ENCODE results near the gene LRRC15. TPM values are rescaled to one million over a fixed set of nuclear protein-coding genes. Genes with fewer than 3 reads are reported as not detected.

Gene LRRC15
- total RNA-seq, 5 donors from 2014 or later (not counting 1 experiment from before 2014, with no cell fraction given): not detected

GRCh38 chr3:194387926-194388418, 18.4 kb upstream of the LRRC15 start:
- peaks cover 4 to 17% (median 7%) of the 10 kb centered on the region in 3 donors for H3K9me3 Mint-ChIP-seq
- peaks cover 2% of the 10 kb centered on the region for H3K36me3 Mint-ChIP-seq
- no peak overlapping the region for H3K4me3 ChIP-seq (ENCODE audit: control insufficient read depth in 1 of 2, extremely low read depth in 1 of 2, low read length in 1 of 2)
- DNase-seq (no peak), ATAC-seq (replicated peaks in 1 of 4) (no peak)
- no peaks in the 10 kb centered on the region for H3K36me3 ChIP-seq (ENCODE audit: control insufficient read depth in 2 of 2, extremely low read depth in 1 of 2, insufficient read depth in 1 of 2, low read length in 1 of 2)
- CTCF ChIA-PET: no interaction called here
- H3K9me3 ChIP-seq: no peaks in the 10 kb centered on the region
- H3K4me3 Mint-ChIP-seq: no peak overlapping the region
- no peaks in the 10 kb centered on the region for H3K4me1 ChIP-seq (ENCODE audit: control insufficient read depth in 1 of 2, extremely low read depth in 1 of 2, insufficient read depth in 2 of 2, low read length in 2 of 2)
- H3K27me3 Mint-ChIP-seq: no peaks in the 10 kb centered on the region
- 95% methylated on average over 2 of the region's 8 CpGs for WGBS (ENCODE audit: insufficient coverage)
- peaks cover 0 to 30% of the 10 kb centered on the region in 2 experiments for H3K27me3 ChIP-seq (replicated peaks in 1 of 2; ENCODE audit: control insufficient read depth in 2 of 2, extremely low read depth in 1 of 2, insufficient read depth in 2 of 2, low read length in 1 of 2)
- H3K27ac Mint-ChIP-seq: no peak overlapping the region
- H3K27ac ChIP-seq (ENCODE audit: low read length): no peak overlapping the region
- H3K4me1 Mint-ChIP-seq: no peaks in the 10 kb centered on the region
- POLR2A ChIA-PET: no interaction called here

DNA sequence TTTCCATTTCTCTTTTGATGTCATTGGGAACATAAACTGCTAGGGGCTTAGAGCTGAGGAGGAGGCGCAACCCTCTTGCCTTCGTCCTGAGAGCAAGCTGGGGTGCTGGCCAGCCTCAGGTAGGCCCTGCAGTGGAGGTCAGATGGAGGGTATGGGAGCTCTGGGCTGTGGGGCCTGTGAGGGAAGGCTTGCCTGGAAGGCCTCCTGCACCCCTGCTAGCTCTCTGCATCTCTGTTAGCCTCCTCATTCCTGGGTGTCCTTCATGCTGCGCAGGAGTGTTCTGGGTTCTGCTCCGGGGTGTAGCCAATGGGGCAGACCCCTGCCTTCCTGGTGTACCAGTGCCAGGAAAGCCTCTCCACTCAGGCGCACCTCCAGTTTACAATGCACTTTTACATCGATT, 17.7 kb upstream of the LRRC15 start:
- Histone ChIP-seq H3K9me3 (no peaks in the 10 kb centered on the region), H3K4me3 (ENCODE audit: control insufficient read depth in 1 of 2, extremely low read depth in 1 of 2, low read length in 1 of 2) (no peak overlapping the region), H3K36me3 (ENCODE audit: control insufficient read depth in 2 of 2, extremely low read depth in 1 of 2, insufficient read depth in 1 of 2, low read length in 1 of 2) (no peaks in the 10 kb centered on the region), H3K4me1 (ENCODE audit: control insufficient read depth in 1 of 2, extremely low read depth in 1 of 2, insufficient read depth in 2 of 2, low read length in 2 of 2) (no peaks in the 10 kb centered on the region), H3K27ac (ENCODE audit: low read length) (no peak overlapping the region), H3K27me3 (replicated peaks in 1 of 2; ENCODE audit: control insufficient read depth in 2 of 2, extremely low read depth in 1 of 2, insufficient read depth in 2 of 2, low read length in 1 of 2) (peaks cover 0 to 30% of the 10 kb centered on the region in 2 experiments)
- no peak overlapping the region for H3K27ac Mint-ChIP-seq
- no peaks in the 10 kb centered on the region for H3K4me1 Mint-ChIP-seq
- no peak overlapping the region for H3K4me3 Mint-ChIP-seq
- 84% methylated on average over 3 of the region's 6 CpGs for WGBS (ENCODE audit: insufficient coverage)
- DNase-seq: no peak
- H3K9me3 Mint-ChIP-seq: peaks cover 4 to 17% (median 7%) of the 10 kb centered on the region in 3 donors
- ChIA-PET POLR2A (no interaction called here), CTCF (no interaction called here)
- H3K36me3 Mint-ChIP-seq: peaks cover 2% of the 10 kb centered on the region
- peaks cover 0 to 2% of the 10 kb centered on the region in 2 donors for H3K27me3 Mint-ChIP-seq
- no peak for ATAC-seq (replicated peaks in 1 of 4)

DNA sequence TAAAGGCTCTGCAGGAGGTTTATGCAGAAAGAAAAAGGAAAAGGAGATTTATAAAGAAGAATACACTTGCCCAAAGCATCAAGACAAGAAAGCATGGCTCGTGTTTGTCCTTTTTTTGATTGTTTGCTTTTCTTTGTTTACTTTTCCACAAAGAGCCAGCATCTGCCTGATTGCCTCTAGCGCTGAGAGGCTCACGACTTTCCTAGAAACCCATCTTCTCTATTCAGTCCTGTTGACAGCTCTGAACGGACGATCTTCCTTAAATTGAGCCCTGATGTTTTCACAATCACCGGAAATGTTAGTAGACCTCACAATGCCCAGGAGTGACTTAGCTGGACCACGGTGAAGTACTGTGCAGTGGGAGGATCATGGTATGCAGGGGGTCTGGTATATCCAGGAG, 17.1 kb upstream of the LRRC15 start:
- Histone ChIP-seq H3K27me3 (replicated peaks in 1 of 2; ENCODE audit: control insufficient read depth in 2 of 2, extremely low read depth in 1 of 2, insufficient read depth in 2 of 2, low read length in 1 of 2) (peaks cover 0 to 31% of the 10 kb centered on the region in 2 experiments), H3K4me3 (ENCODE audit: control insufficient read depth in 1 of 2, extremely low read depth in 1 of 2, low read length in 1 of 2) (no peak overlapping the region), H3K9me3 (no peaks in the 10 kb centered on the region), H3K27ac (ENCODE audit: low read length) (no peak overlapping the region), H3K36me3 (ENCODE audit: control insufficient read depth in 2 of 2, extremely low read depth in 1 of 2, insufficient read depth in 1 of 2, low read length in 1 of 2) (no peaks in the 10 kb centered on the region), H3K4me1 (ENCODE audit: control insufficient read depth in 1 of 2, extremely low read depth in 1 of 2, insufficient read depth in 2 of 2, low read length in 2 of 2) (no peaks in the 10 kb centered on the region)
- ATAC-seq (replicated peaks in 1 of 4): no peak
- 64% methylated on average over 3 of the region's 7 CpGs for WGBS (ENCODE audit: insufficient coverage)
- Mint-ChIP-seq H3K4me1 (no peaks in the 10 kb centered on the region), H3K27ac (no peak overlapping the region), H3K36me3 (peaks cover 2% of the 10 kb centered on the region), H3K4me3 (no peak overlapping the region), H3K9me3 (peaks cover 4 to 17% (median 7%) of the 10 kb centered on the region in 3 donors), H3K27me3 (peaks cover under 1 to 3% of the 10 kb centered on the region in 2 donors)
- ChIA-PET POLR2A (no interaction called here), CTCF (no interaction called here)
- no peak for DNase-seq

DNA sequence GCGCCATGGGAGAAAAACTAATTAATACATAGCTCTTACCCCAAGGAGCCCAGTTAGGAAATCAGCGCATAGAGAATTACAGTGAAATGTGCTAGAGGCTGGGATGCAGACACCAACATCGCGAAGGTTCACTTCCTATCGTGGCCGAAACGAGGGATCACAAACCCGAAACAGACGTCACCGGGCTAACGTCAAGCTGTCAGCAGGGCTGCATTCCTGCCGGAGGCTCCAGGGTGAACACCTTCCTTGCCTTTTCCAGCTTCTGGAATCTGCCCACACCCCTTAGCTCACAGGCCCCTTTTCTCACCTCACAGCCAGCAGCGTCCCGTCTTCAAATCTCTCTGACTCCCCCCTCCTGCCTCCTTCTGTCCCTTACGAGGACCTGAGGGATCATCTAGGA, 16.5 kb upstream of the LRRC15 start:
- no peaks in the 10 kb centered on the region for H3K4me1 ChIP-seq (ENCODE audit: control insufficient read depth in 1 of 2, extremely low read depth in 1 of 2, insufficient read depth in 2 of 2, low read length in 2 of 2)
- Mint-ChIP-seq H3K4me1 (no peaks in the 10 kb centered on the region), H3K4me3 (no peak overlapping the region), H3K9me3 (peaks cover 4 to 13% (median 7%) of the 10 kb centered on the region in 3 donors), H3K36me3 (peaks cover 2% of the 10 kb centered on the region), H3K27ac (no peak overlapping the region), H3K27me3 (peaks cover 4 to 6% of the 10 kb centered on the region in 2 donors)
- ChIA-PET POLR2A (no interaction called here), CTCF (no interaction called here)
- no peak for DNase-seq
- peaks cover 0 to 36% of the 10 kb centered on the region in 2 experiments for H3K27me3 ChIP-seq (replicated peaks in 1 of 2; ENCODE audit: control insufficient read depth in 2 of 2, extremely low read depth in 1 of 2, insufficient read depth in 2 of 2, low read length in 1 of 2)
- no peak overlapping the region for H3K4me3 ChIP-seq (ENCODE audit: control insufficient read depth in 1 of 2, extremely low read depth in 1 of 2, low read length in 1 of 2)
- H3K27ac ChIP-seq (ENCODE audit: low read length): no peak overlapping the region
- no peaks in the 10 kb centered on the region for H3K9me3 ChIP-seq
- H3K36me3 ChIP-seq (ENCODE audit: control insufficient read depth in 2 of 2, extremely low read depth in 1 of 2, insufficient read depth in 1 of 2, low read length in 1 of 2): no peaks in the 10 kb centered on the region
- no peak for ATAC-seq (replicated peaks in 1 of 4)
- 88% methylated on average over 14 of the region's 15 CpGs for WGBS (ENCODE audit: insufficient coverage)

DNA sequence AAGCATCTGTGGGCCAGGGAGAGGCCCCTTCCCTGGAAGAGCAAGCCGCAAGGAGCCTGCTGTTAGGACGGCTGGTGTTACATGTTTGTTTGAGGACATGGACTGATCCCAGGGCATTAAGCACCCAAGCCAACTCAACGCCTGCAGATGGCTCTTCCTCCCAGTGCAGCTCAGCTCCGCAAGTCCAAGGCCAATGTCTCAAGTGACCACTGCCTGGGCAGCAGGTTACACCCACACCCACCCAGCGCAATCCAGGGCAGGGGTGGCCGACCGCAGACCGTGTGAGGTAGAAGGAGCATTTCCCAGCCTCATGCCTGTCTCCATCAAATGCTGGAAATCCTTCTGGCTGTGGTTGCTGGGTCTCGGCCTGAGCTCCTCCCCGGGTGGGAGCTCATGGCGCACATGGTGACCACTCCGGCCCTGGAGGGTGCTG, 15.0 kb upstream of the LRRC15 start:
- DNase-seq (no peak), ATAC-seq (replicated peaks in 1 of 4) (no peak)
- 92% methylated on average over 7 of the region's 12 CpGs for WGBS (ENCODE audit: insufficient coverage)
- H3K4me1 Mint-ChIP-seq: no peaks in the 10 kb centered on the region
- H3K27me3 Mint-ChIP-seq: peaks cover 7 to 13% of the 10 kb centered on the region in 2 donors
- H3K36me3 Mint-ChIP-seq: peaks cover 2% of the 10 kb centered on the region
- Histone ChIP-seq H3K4me3 (ENCODE audit: control insufficient read depth in 1 of 2, extremely low read depth in 1 of 2, low read length in 1 of 2) (no peak overlapping the region), H3K36me3 (ENCODE audit: control insufficient read depth in 2 of 2, extremely low read depth in 1 of 2, insufficient read depth in 1 of 2, low read length in 1 of 2) (no peaks in the 10 kb centered on the region), H3K4me1 (ENCODE audit: control insufficient read depth in 1 of 2, extremely low read depth in 1 of 2, insufficient read depth in 2 of 2, low read length in 2 of 2) (no peaks in the 10 kb centered on the region), H3K9me3 (no peaks in the 10 kb centered on the region), H3K27me3 (replicated peaks in 1 of 2; ENCODE audit: control insufficient read depth in 2 of 2, extremely low read depth in 1 of 2, insufficient read depth in 2 of 2, low read length in 1 of 2) (peaks cover 0 to 46% of the 10 kb centered on the region in 2 experiments), H3K27ac (ENCODE audit: low read length) (no peak overlapping the region)
- H3K27ac Mint-ChIP-seq: no peak overlapping the region
- POLR2A ChIA-PET: no interaction called here
- CTCF ChIA-PET: no interaction called here
- H3K4me3 Mint-ChIP-seq: no peak overlapping the region
- no peaks in the 10 kb centered on the region for H3K9me3 Mint-ChIP-seq

DNA sequence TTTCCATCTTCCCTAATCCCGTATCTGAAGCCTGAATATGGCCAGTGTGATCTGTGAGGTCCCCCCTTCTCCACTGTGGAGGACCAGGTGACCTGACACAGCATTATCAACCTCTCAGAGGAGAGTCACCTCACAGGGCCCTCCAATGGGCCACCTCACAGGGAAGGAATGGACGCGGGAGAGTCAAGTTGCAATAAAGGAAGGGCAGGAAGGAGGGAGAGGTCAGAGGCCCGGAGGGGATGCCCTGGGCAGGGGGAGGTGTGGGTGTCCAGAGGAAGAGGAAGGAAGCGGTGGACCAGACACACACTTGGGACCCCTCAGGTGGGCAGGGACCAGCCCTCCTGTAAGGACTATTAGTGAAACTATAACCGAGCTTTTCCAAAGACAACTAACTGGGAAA, 14.6 kb upstream of the LRRC15 start:
- no peak overlapping the region for H3K27ac Mint-ChIP-seq
- ChIA-PET CTCF (no interaction called here), POLR2A (no interaction called here)
- no peaks in the 10 kb centered on the region for H3K36me3 Mint-ChIP-seq
- no peak overlapping the region for H3K4me3 Mint-ChIP-seq
- DNase-seq: peak in 1 of 35 experiments; percentile 2
- H3K27me3 ChIP-seq (replicated peaks in 1 of 2; ENCODE audit: control insufficient read depth in 2 of 2, extremely low read depth in 1 of 2, insufficient read depth in 2 of 2, low read length in 1 of 2): peaks cover 0 to 47% of the 10 kb centered on the region in 2 experiments
- H3K27ac ChIP-seq (ENCODE audit: low read length): no peak overlapping the region
- no peaks in the 10 kb centered on the region for H3K9me3 Mint-ChIP-seq
- no peaks in the 10 kb centered on the region for H3K9me3 ChIP-seq
- H3K36me3 ChIP-seq (ENCODE audit: control insufficient read depth in 2 of 2, extremely low read depth in 1 of 2, insufficient read depth in 1 of 2, low read length in 1 of 2): no peaks in the 10 kb centered on the region
- no peaks in the 10 kb centered on the region for H3K4me1 Mint-ChIP-seq
- WGBS (ENCODE audit: insufficient coverage): 70% methylated on average over 6 of the region's 6 CpGs
- no peak overlapping the region for H3K4me3 ChIP-seq (ENCODE audit: control insufficient read depth in 1 of 2, extremely low read depth in 1 of 2, low read length in 1 of 2)
- ATAC-seq (replicated peaks in 1 of 4): no peak
- no peaks in the 10 kb centered on the region for H3K4me1 ChIP-seq (ENCODE audit: control insufficient read depth in 1 of 2, extremely low read depth in 1 of 2, insufficient read depth in 2 of 2, low read length in 2 of 2)
- peaks cover 7 to 13% of the 10 kb centered on the region in 2 donors for H3K27me3 Mint-ChIP-seq
